Femur (tissue), 1 donor: ENCODE results near the gene DNM3.

ENCODE experiments used
- DNase-seq: peaks from one replicate; pipeline ENCODE4 v3.0.0-alpha.2; 2017

Gene DNM3

DNA sequence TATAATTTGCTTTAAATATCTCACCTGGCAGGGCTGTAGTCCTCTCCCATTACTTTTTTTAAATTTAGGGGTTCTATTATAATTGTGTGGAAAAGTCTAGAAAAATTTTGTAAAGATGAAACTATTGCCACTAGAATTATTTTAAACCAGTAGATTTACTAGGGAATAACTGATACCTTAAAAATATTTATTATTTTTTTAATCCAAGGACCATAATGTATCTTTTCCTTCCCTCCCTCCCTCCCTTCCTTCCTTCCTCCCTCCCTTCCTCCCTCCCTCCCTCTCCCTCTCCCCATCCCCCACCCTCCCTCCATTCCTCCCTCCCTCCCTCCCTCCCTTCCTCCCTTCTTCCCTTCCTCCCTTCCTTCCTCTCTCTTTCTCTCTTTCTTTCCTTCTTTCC, 90.5 kb downstream of the DNM3 start:
- no peak for DNase-seq

DNA sequence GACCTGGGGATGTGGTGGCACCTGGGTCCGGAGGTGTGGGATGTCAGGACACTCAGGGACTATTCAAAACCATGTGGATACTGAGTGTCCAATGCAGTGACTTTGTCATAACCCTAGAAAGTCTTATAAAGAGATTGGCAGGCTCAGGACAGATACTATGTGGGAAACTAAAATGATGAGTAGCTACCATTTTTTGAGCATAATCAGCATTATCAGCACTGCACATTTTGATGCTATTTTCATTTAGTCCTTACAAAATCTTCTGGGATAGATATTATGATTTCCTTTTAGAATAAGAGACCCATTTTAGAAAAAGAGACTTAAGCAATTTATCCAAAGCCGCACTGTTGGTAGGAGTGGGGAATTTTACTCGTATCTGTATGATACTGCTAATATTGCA, 93.4 kb downstream of the DNM3 start:
- no peak for DNase-seq

DNA sequence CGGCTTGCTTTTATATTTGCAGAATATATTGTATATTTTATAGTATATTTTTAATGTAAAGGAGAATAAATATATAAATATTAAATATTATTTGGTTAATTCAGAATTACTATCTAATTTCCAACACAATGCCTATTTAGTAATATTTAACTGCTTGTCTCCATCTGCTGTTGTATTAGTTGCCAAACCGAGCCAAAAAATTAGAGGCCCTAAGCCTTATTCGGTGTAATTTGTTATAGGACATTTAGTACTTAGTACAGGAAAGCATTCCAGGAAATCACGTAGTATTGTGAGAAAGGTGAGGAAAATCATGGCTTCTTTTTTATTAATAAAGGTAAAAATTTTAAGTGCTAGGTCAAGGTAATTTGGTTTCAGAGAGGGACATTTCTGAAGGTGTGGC, 93.8 kb downstream of the DNM3 start:
- no peak for DNase-seq

DNA sequence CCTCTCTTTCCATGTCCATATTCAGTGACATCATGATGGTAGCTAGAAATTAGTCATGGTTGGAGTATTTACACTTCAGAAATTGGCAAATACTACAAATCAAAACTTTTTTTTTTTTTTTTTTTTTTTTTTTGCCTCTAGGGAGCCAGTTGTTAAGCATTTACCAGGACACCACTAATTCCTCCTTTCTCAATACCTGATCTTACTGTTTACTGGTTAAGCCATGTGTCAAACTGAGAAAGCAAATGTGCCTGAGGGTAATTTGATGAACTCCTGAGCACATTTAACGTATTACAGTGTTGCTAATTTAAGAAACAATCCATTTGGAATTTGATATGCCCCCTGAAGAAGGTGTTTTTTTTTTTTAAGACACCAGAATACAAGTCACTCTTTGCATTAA, 94.4 kb downstream of the DNM3 start:
- DNase-seq: no peak

DNA sequence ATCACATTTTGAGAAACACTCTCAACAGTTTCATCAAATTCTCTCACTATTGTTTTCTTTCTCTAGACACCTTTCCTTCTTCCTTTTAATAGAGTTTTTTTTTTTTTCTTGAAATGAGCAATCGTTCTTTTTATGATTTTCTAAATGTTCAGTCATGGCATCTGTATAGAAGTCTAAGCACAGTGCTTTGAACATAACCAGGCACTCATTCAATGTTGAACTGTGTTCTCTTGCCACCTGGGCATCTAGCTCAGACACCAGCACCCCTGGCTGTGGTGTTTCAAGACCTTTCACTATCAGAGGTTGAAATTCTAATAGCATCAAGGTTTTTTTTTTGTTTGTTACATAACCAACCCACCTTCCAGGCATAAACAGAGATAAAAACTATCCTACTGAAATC, 96.6 kb downstream of the DNM3 start:
- DNase-seq: no peak

DNA sequence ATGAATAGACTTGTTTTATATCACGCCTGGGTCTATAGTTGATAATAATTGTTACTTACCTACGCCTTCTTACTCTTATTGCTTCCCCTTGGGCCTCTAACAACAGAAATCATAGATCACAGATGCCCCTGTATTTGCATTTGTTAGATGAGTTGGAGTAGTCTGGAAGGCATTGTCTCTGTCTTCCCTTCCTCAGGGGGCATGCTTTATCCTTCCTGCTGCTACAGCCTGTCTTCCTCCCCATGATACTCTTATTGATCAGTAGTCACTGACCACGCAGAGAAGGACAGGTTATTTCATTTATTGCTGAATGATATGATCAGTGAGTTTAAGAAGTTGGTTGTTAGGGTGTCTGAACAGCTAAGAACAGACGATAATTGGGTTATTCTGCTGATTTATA, 98.4 kb downstream of the DNM3 start:
- DNase-seq: no peak

DNA sequence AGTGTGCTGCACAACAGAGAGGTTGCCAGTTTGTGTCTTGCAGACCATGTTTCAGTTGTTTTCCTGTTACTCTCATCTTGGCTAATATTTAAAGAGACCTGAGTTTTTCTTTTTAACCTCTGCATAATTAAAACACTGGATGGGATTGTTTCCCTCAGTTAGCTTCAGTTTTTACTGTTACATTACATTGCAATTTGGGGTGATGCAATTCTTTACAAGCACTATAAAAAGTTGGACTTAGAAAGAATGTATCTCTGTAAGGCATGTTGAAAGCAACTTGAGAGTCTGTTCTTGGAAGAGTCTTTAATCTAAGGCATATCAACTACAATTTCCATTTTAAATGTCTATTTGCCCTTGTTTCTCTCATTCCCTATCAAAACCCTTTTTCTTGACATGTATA, 99.1 kb downstream of the DNM3 start:
- DNase-seq: no peak

GRCh38 chr1:171941920-171942319, 100.6 kb downstream of the DNM3 start:
- DNase-seq: no peak

- DNase-seq: no peak
Measured at GRCh38 chr1:171943973-171944561, 102.8 kb downstream of the DNM3 start.

GRCh38 chr1:171948511-171948910, 107.2 kb downstream of the DNM3 start:
- no peak for DNase-seq

GRCh38 chr1:171949316-171949715, 108.0 kb downstream of the DNM3 start:
- DNase-seq: no peak

DNA sequence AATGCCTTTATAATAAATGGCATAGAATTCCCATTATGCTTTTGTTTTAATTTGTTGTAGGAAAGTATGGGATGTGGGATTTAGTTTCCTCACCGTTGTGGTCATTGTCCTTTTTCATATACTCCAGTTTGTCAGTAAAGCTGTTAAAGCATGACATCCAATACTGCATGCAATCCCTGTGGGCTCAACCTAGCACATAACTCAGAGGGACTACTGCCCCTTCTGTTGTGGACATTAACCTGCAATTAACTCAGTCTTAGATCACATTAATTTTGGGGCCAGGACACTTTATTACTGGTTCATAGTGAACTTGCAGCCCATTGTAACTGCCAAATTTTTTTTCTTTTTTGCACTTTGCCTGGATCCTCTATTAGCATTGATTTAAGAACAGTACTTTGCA, 112.5 kb downstream of the DNM3 start:
- DNase-seq: no peak

DNA sequence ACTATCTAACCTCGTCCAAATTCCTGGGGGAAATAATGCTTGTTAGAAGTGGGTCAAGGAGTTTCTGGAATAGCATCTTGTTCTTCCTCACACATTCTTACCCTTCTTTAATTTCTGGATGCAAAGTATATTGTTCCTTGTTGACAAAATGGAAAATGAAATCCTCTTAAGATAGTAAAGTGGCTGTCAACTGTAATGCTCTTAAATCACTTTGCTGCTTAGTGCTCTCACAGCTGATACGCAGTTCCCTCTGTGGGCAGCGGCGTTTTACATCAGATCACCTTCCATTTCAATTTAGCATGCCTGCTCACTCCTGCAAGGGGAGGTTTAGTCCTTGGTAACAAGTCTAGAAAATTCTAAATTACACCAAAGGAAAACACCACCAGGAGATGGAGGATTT, 113.1 kb downstream of the DNM3 start:
- no peak for DNase-seq

DNA sequence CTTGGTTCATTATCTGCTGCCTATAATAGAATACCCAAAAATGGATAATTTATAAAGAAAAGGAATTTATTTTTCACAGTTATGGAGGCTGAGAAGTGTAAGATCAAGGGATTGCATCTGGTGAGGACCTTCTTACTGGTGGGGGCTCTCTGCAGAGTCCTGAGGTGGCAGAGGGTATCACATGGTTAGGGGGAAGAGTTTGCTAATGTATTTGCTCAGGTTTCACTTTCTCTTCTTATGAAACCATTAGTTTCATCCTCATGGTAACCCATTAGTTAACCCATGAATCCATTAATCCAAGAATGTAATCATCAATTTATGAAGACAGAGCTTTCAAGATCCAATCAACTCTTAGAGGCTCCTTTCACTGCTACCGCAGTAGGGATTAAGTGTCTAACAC, 120.6 kb downstream of the DNM3 start:
- DNase-seq: no peak

GRCh38 chr1:171963762-171964161, 122.5 kb downstream of the DNM3 start:
- no peak for DNase-seq

DNA sequence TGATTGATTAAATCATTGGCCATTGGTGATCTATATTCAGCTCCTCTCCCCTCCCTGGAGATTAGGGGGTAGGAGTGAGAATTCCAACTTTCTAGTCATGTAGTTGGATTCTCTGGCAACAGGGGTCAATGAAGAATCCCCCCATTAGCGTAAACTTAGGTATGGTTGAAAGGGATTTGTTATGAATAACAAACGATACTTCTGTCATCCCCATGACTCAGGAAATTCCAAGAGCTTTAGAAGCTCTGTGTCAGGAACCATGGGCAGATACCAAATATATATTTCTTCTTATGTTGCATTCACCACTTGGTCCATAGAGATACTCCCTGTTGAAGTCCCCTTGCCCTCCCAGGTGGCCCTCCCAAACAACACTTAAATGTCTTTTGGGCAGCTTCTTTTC, 124.5 kb downstream of the DNM3 start:
- DNase-seq: no peak

DNA sequence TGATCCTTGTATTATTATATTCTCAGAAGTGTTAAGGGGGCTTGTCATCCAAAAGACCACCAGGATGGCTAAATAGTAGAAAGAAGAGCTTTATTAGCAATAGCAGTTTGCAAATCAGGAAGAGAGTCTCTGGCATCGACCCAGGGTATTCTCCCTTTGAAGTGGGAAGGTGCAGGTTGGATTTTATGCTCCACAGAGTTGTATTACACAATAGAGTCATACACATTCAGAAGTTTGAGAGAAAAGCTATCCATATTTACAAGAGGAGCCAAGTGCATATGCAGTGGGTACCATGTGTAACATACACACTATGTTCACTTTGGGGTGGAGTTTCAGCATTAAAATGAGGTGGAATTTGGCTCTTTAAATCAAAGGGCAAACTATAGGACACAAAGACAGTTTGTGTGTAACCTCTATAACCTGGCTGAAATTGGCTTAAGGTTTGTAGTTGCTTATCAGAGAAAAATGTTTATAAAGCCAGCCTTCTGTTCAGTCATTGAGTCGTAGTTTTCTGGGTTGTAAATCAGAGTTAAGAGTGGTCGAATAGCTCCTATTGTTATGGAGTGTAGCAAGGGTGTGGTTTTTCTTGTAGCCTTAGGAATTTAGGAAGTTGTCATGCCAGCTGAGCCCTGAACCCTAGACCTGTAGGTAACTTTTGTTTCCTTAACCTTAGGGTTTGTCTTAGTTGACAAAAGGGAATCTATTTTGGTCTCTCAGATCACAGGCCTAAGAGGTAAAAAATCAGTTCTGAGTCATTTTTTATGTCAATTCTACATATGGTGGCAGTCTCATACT, 125.3 kb downstream of the DNM3 start:
- no peak for DNase-seq

DNA sequence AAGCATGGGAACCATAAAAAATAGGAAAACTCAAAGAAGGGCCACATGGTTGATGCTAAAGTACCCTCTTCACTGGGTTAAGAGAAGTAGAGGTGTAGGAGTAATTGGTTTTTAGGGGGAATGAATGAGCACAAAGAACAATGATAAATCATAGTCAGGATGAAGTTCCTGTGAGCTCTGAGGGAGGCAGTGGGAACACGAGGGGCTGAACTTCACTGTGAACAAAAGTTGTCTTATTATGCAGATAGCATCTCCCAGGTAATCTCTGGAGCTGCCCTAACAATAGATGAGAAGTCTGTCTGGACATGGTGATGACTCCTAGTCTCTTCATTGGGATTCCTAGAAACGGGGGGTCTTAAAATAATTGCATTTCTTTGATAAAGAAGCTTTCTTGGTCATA, 127.9 kb downstream of the DNM3 start:
- DNase-seq: no peak

- DNase-seq: no peak
Measured at GRCh38 chr1:171969813-171970212, 128.5 kb downstream of the DNM3 start.

DNA sequence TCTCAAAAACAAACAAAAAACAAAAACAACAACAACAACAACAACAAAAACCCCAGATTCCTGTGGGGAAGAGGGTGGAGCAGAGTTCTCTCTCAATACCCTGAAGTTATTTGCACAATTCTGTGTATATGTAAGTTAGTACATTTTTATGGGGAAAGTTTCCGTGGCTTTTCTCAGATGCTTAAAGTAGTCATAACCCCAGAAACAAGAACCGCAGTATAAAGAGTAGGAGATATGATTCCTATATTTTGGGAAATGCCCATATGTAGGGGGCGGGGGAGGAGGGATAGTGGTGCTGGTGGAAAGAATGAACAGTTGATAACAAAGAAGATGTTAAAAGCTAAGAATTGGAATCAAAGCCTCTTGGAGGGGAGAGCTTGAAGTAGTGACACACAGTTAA, 131.5 kb downstream of the DNM3 start:
- DNase-seq: no peak

DNA sequence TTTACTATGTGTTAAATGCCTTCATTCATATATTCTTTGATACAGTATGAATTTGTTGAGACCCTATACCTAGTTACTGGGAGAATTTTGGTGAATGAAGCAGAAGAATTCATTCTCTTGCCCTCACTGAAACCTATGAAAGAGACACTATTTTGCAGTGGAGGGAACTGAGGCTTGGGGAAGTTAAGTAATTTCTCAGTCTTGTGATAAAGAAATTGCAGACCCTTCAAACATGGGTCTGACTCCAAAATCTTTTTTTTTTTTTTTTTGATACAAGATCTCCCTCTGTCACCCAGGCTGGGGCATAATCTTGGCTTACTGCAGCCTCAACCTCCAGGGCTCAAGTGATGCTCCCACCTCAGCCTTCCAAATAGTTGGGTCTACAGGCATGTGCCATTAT, 132.1 kb downstream of the DNM3 start:
- no peak for DNase-seq

DNA sequence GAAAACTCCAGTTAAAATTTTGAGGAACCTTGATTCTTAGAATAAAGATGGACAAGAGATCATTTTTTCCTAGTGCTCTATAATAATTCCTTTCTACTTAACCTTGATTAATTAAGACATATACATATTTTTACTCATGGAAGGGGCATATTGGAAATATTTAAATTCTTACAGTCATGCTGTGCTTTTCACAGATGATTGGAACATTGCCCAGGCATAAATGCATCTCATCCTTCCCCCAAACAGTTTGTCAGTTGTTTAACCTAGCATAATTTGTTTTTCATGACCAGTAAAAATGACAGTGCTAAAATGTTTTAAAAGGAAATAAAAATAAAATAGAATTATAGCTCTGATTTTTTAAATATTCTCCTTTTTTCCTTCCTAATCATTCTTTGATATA, 140.0 kb downstream of the DNM3 start:
- DNase-seq: no peak

GRCh38 chr1:171983584-171983983, 142.3 kb downstream of the DNM3 start:
- DNase-seq: no peak

GRCh38 chr1:171984262-171984661, 143.0 kb downstream of the DNM3 start:
- no peak for DNase-seq

GRCh38 chr1:171984850-171985485, 143.7 kb downstream of the DNM3 start:
- no peak for DNase-seq
